Prostate gland (tissue), 2 donors: ENCODE measurements around the gene AMOTL1.

Source experiments
- POLR2A ChIP-seq: fragments of 450-650 bp; IDR thresholded peaks from one replicate; pipeline ENCODE4 v1.6.1; 2016; ENCODE audit warnings: antibody characterized with exemption, mild to moderate bottlenecking
- POLR2AphosphoS5 ChIP-seq: sonication (generic); formaldehyde crosslinking; IDR thresholded peaks from one replicate; pipeline ENCODE4 v1.6.1; 2017; ENCODE audit warnings: antibody characterized with exemption
- TF ChIP-seq, protein P1 (sequence below), 4 experiments: fragments of 200-600 bp in 2 of 4; fragments of 450-650 bp in 2 of 4; sonication (generic) in 2 of 4; IDR thresholded peaks; 1 replicate in 3 of 4; 2 replicates in 1 of 4; pipeline ENCODE4 v1.5.1; 2016 to 2019; ENCODE audit warnings: antibody characterized with exemption in 4 of 4, mild to moderate bottlenecking in 2 of 4, moderate library complexity in 2 of 4

GRCh38 chr11:94732617-94733281 is 35.4 kb upstream of the AMOTL1 start:
- TF ChIP-seq, protein P1, sequence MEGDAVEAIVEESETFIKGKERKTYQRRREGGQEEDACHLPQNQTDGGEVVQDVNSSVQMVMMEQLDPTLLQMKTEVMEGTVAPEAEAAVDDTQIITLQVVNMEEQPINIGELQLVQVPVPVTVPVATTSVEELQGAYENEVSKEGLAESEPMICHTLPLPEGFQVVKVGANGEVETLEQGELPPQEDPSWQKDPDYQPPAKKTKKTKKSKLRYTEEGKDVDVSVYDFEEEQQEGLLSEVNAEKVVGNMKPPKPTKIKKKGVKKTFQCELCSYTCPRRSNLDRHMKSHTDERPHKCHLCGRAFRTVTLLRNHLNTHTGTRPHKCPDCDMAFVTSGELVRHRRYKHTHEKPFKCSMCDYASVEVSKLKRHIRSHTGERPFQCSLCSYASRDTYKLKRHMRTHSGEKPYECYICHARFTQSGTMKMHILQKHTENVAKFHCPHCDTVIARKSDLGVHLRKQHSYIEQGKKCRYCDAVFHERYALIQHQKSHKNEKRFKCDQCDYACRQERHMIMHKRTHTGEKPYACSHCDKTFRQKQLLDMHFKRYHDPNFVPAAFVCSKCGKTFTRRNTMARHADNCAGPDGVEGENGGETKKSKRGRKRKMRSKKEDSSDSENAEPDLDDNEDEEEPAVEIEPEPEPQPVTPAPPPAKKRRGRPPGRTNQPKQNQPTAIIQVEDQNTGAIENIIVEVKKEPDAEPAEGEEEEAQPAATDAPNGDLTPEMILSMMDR (IDR thresholded peaks at IDR 0.05), result no peak
- TF ChIP-seq POLR2AphosphoS5, result no peak
- TF ChIP-seq POLR2A, result no peak
